Neural progenitor cell (in vitro differentiated cells): ENCODE results near the gene IQCF6. TPM values are rescaled to one million over a fixed set of nuclear protein-coding genes. Genes with fewer than 3 reads are reported as not detected.

Experiments used
- DNase-seq: peaks from one replicate; pipeline ENCODE4 v3.0.0-alpha.2; 2016; ENCODE audit warnings: low spot score
- H2AFZ ChIP-seq: fragments of 200-600 bp; sonication (generic); replicated peaks from 2 replicates; pipeline ENCODE4 v1.6.1; 2016; ENCODE audit warnings: antibody characterized with exemption
- H3F3A ChIP-seq: fragments of 200-600 bp; sonication (generic); 2 replicates; pipeline ENCODE4 v1.6.1; 2016; ENCODE audit warnings: antibody characterized with exemption, low read depth
- H3K27ac ChIP-seq: fragments of 200-600 bp; sonication (generic); 2 replicates; pipeline ENCODE4 v1.5.1; 2016; ENCODE audit warnings: mild to moderate bottlenecking
- H3K27me3 ChIP-seq: fragments of 200-600 bp; sonication (generic); 2 replicates; pipeline ENCODE4 v1.6.1; 2016; ENCODE audit warnings: mild to moderate bottlenecking, moderate library complexity
- H3K36me3 ChIP-seq: fragments of 200-600 bp; sonication (generic); 2 replicates; pipeline ENCODE4 v1.5.1; 2016
- H3K4me1 ChIP-seq: fragments of 200-600 bp; sonication (generic); 2 replicates; pipeline ENCODE4 v1.6.1; 2016; ENCODE audit warnings: mixed run types
- H3K4me2 ChIP-seq: fragments of 200-600 bp; sonication (generic); 2 replicates; pipeline ENCODE4 v1.6.1; 2016
- H3K4me3 ChIP-seq: fragments of 200-600 bp; sonication (generic); 2 replicates; pipeline ENCODE4 v1.5.1; 2016
- H3K79me2 ChIP-seq: fragments of 200-600 bp; sonication (generic); 2 replicates; pipeline ENCODE4 v1.6.1; 2016; ENCODE audit warnings: low read depth
- H3K9ac ChIP-seq: fragments of 200-600 bp; sonication (generic); 2 replicates; pipeline ENCODE4 v1.6.1; 2016
- H3K9me3 ChIP-seq: fragments of 200-600 bp; sonication (generic); 2 replicates; pipeline ENCODE4 v1.5.1; 2016; ENCODE audit warnings: low read depth
- H4K20me1 ChIP-seq: fragments of 200-600 bp; sonication (generic); 2 replicates; pipeline ENCODE4 v1.6.1; 2016; ENCODE audit warnings: low read depth
- H3K27ac Mint-ChIP-seq: 3 replicates; pipeline ENCODE4 v1.8.0; 2021; ENCODE audit warnings: mixed read lengths
- H3K27me3 Mint-ChIP-seq: 2 replicates; pipeline ENCODE4 v1.8.0; 2022; ENCODE audit warnings: low read depth, mild to moderate bottlenecking, inconsistent platforms, moderate library complexity, mixed read lengths; ENCODE audit not compliant: insufficient read depth
- H3K36me3 Mint-ChIP-seq: 3 replicates; pipeline ENCODE4 v1.8.0; 2021; ENCODE audit warnings: mixed read lengths
- H3K4me1 Mint-ChIP-seq: 3 replicates; pipeline ENCODE4 v1.8.0; 2021; ENCODE audit warnings: mixed read lengths
- H3K4me3 Mint-ChIP-seq: 3 replicates; pipeline ENCODE4 v1.8.0; 2021; ENCODE audit warnings: mild to moderate bottlenecking, moderate library complexity, mixed read lengths
- H3K9me3 Mint-ChIP-seq: 3 replicates; pipeline ENCODE4 v1.8.0; 2020; ENCODE audit warnings: mixed read lengths
- CTCF ChIP-seq: fragments of 200-600 bp; sonication (generic); IDR thresholded peaks from 2 replicates; pipeline ENCODE4 v1.5.1; 2017; ENCODE audit warnings: antibody characterized with exemption, mild to moderate bottlenecking
- EZH2 ChIP-seq: fragments of 200-600 bp; sonication (generic); IDR thresholded peaks from 2 replicates; pipeline ENCODE4 v1.6.1; 2017; ENCODE audit warnings: antibody characterized with exemption, mild to moderate bottlenecking, moderate library complexity
- EZH2phosphoT487 ChIP-seq: fragments of 200-600 bp; sonication (generic); IDR thresholded peaks from 2 replicates; pipeline ENCODE4 v1.6.1; 2017; ENCODE audit warnings: antibody characterized with exemption
- total RNA-seq: library from RNA; depleted of rRNA; stranded (reverse); fragments of >200 nt; gene quantifications from 2 replicates; pipeline ENCODE4 v1.2.3, GENCODE V29; 2015; ENCODE audit warnings: low replicate concordance

IQCF6 gene
- total RNA-seq, 1 donor from 2014 or later = not detected

- DNase-seq = no peak
- Histone ChIP-seq H3K36me3 (no peaks in the 10 kb centered on the region), H3K4me3 (no peak overlapping the region), H2AFZ (no peak overlapping the region), H3F3A (no peaks in the 10 kb centered on the region), H4K20me1 (no peaks in the 10 kb centered on the region), H3K27me3 (no peaks in the 10 kb centered on the region), H3K27ac (no peak overlapping the region), H3K79me2 (no peaks in the 10 kb centered on the region), H3K4me1 (no peaks in the 10 kb centered on the region), H3K9me3 (no peaks in the 10 kb centered on the region), H3K9ac (no peak overlapping the region), H3K4me2 (no peak overlapping the region)
- Mint-ChIP-seq H3K9me3 (peaks cover 2% of the 10 kb centered on the region), H3K27ac (no peak overlapping the region), H3K27me3 (peaks cover 8% of the 10 kb centered on the region), H3K4me3 (no peak overlapping the region), H3K4me1 (no peaks in the 10 kb centered on the region), H3K36me3 (no peaks in the 10 kb centered on the region)
- TF ChIP-seq EZH2phosphoT487 = no peak
- TF ChIP-seq EZH2 = no peak
- no peak for TF ChIP-seq CTCF
Measured at GRCh38 chr3:51815614-51816013, 36.6 kb upstream of the IQCF6 start.

GRCh38 chr3:51814034-51814433 lies 35.0 kb upstream of the IQCF6 start:
- Histone ChIP-seq H3K4me2 (no peak overlapping the region), H3K27ac (no peak overlapping the region), H3K36me3 (no peaks in the 10 kb centered on the region), H3K4me3 (no peak overlapping the region), H3K27me3 (no peaks in the 10 kb centered on the region), H3K9me3 (no peaks in the 10 kb centered on the region), H3K9ac (no peak overlapping the region), H3K79me2 (no peaks in the 10 kb centered on the region), H2AFZ (no peak overlapping the region), H3F3A (no peaks in the 10 kb centered on the region), H4K20me1 (no peaks in the 10 kb centered on the region), H3K4me1 (no peaks in the 10 kb centered on the region)
- H3K4me3 Mint-ChIP-seq = no peak overlapping the region
- H3K27me3 Mint-ChIP-seq = peaks cover 10% of the 10 kb centered on the region
- no peaks in the 10 kb centered on the region for H3K4me1 Mint-ChIP-seq
- no peak for DNase-seq
- no peaks in the 10 kb centered on the region for H3K9me3 Mint-ChIP-seq
- no peaks in the 10 kb centered on the region for H3K36me3 Mint-ChIP-seq
- TF ChIP-seq CTCF = no peak
- H3K27ac Mint-ChIP-seq = no peak overlapping the region

- no peak overlapping the region for H3K9ac ChIP-seq
- no peaks in the 10 kb centered on the region for H3K79me2 ChIP-seq
- DNase-seq = no peak
- peaks cover 2% of the 10 kb centered on the region for H3K9me3 ChIP-seq
- H3K36me3 ChIP-seq = no peaks in the 10 kb centered on the region
- Mint-ChIP-seq H3K4me3 (peak overlapping the region; percentile 10), H3K27ac (peak overlapping the region; percentile 44), H3K36me3 (no peaks in the 10 kb centered on the region), H3K4me1 (no peaks in the 10 kb centered on the region), H3K9me3 (no peaks in the 10 kb centered on the region), H3K27me3 (peaks cover 10% of the 10 kb centered on the region)
- H3K4me3 ChIP-seq = no peak overlapping the region
- no peaks in the 10 kb centered on the region for H3K4me1 ChIP-seq
- no peak overlapping the region for H2AFZ ChIP-seq
- no peak for TF ChIP-seq EZH2
- no peak for TF ChIP-seq EZH2phosphoT487
- no peak for TF ChIP-seq CTCF
- no peaks in the 10 kb centered on the region for H4K20me1 ChIP-seq
- H3K4me2 ChIP-seq = no peak overlapping the region
- no peaks in the 10 kb centered on the region for H3F3A ChIP-seq
- H3K27me3 ChIP-seq = no peaks in the 10 kb centered on the region
- no peak overlapping the region for H3K27ac ChIP-seq
Measured at GRCh38 chr3:51813539-51813938, 34.5 kb upstream of the IQCF6 start.

GRCh38 chr3:51808934-51809333 lies 29.9 kb upstream of the IQCF6 start:
- H3F3A ChIP-seq = no peaks in the 10 kb centered on the region
- peaks cover 3% of the 10 kb centered on the region for H3K27me3 ChIP-seq
- no peak overlapping the region for H3K27ac Mint-ChIP-seq
- no peak overlapping the region for H2AFZ ChIP-seq
- DNase-seq = no peak
- H3K4me3 ChIP-seq = no peak overlapping the region
- no peak overlapping the region for H3K9ac ChIP-seq
- H3K36me3 Mint-ChIP-seq = no peaks in the 10 kb centered on the region
- peaks cover 5% of the 10 kb centered on the region for H3K9me3 ChIP-seq
- H3K79me2 ChIP-seq = no peaks in the 10 kb centered on the region
- H3K4me3 Mint-ChIP-seq = no peak overlapping the region
- peaks cover 16% of the 10 kb centered on the region for H3K27me3 Mint-ChIP-seq
- no peaks in the 10 kb centered on the region for H3K36me3 ChIP-seq
- no peaks in the 10 kb centered on the region for H4K20me1 ChIP-seq
- H3K4me1 ChIP-seq = no peaks in the 10 kb centered on the region
- no peak overlapping the region for H3K4me2 ChIP-seq
- TF ChIP-seq CTCF (no peak), EZH2phosphoT487 (no peak), EZH2 (no peak)
- H3K9me3 Mint-ChIP-seq = no peaks in the 10 kb centered on the region
- no peaks in the 10 kb centered on the region for H3K4me1 Mint-ChIP-seq
- H3K27ac ChIP-seq = no peak overlapping the region
